ENCODE data around the gene SACS. TPM values are rescaled to one million over a fixed set of nuclear protein-coding genes. Genes with fewer than 3 reads are reported as not detected.

Gene SACS
- total RNA-seq, 1 experiment from 2014 or later: 11.6 TPM

DNA sequence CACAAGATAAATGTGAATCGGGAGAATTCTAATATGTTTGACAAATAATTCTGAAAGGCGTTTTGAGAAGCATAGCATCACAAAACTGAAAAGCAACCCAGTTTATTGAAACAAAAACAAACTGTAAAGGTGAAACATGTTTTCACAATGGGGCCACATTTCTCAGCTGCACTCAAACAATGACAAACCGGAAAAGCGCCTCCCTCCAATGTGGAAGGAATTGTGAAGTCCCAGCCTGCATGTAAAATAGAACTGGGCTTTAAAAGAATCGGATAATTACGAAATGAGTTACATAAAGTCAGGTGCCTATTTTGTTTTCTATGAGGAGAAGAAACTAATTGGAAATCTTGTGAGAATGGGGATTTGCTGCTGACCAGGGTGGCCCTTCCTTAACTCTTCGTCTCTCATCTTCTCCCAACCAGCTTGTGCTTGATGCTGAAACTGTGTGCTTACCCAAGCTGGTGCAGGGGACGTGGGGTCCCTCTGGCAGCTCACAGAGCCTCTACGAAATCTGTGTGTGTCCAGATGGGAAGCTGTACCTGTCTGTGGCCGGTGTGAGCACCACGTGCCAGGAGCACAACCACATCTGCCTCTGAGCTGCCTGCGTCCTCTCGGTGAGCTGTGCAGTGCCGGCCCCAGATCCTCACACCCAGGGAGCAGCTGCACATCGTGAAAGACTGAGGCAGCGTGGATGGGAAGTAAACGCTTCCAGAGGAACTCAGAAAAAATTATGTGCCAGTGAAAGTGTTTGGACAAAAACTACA is 109.4 kb downstream of the SACS start:
- CTCF ChIA-PET: interaction anchor here (0.6 kb wide), 1 partner anchor 85 kb away, joined by 3 read pairs; no protein-coding TSS in a partner anchor
- Mint-ChIP-seq H3K4me3 (ENCODE audit: low read depth, unreplicated experiment) (no peak overlapping the region), H3K27ac (ENCODE audit: unreplicated experiment) (no peak overlapping the region), H3K27me3 (ENCODE audit: unreplicated experiment) (no peaks in the 10 kb centered on the region), H3K36me3 (ENCODE audit: insufficient read depth, unreplicated experiment) (no peaks in the 10 kb centered on the region), H3K4me1 (ENCODE audit: low read depth, unreplicated experiment) (no peaks in the 10 kb centered on the region), H3K9me3 (ENCODE audit: low read depth, unreplicated experiment) (no peaks in the 10 kb centered on the region)
- DNase-seq: no peak
- intact Hi-C loops (cut with micrococcal nuclease; ENCODE audit: unreplicated experiment): no loop called here
- no TSS peak for BruUV-seq (replicated peaks)
- TF ChIP-seq, protein P1, sequence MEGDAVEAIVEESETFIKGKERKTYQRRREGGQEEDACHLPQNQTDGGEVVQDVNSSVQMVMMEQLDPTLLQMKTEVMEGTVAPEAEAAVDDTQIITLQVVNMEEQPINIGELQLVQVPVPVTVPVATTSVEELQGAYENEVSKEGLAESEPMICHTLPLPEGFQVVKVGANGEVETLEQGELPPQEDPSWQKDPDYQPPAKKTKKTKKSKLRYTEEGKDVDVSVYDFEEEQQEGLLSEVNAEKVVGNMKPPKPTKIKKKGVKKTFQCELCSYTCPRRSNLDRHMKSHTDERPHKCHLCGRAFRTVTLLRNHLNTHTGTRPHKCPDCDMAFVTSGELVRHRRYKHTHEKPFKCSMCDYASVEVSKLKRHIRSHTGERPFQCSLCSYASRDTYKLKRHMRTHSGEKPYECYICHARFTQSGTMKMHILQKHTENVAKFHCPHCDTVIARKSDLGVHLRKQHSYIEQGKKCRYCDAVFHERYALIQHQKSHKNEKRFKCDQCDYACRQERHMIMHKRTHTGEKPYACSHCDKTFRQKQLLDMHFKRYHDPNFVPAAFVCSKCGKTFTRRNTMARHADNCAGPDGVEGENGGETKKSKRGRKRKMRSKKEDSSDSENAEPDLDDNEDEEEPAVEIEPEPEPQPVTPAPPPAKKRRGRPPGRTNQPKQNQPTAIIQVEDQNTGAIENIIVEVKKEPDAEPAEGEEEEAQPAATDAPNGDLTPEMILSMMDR (IDR thresholded peaks at IDR 0.05; ENCODE audit: unreplicated experiment): no peak

DNA sequence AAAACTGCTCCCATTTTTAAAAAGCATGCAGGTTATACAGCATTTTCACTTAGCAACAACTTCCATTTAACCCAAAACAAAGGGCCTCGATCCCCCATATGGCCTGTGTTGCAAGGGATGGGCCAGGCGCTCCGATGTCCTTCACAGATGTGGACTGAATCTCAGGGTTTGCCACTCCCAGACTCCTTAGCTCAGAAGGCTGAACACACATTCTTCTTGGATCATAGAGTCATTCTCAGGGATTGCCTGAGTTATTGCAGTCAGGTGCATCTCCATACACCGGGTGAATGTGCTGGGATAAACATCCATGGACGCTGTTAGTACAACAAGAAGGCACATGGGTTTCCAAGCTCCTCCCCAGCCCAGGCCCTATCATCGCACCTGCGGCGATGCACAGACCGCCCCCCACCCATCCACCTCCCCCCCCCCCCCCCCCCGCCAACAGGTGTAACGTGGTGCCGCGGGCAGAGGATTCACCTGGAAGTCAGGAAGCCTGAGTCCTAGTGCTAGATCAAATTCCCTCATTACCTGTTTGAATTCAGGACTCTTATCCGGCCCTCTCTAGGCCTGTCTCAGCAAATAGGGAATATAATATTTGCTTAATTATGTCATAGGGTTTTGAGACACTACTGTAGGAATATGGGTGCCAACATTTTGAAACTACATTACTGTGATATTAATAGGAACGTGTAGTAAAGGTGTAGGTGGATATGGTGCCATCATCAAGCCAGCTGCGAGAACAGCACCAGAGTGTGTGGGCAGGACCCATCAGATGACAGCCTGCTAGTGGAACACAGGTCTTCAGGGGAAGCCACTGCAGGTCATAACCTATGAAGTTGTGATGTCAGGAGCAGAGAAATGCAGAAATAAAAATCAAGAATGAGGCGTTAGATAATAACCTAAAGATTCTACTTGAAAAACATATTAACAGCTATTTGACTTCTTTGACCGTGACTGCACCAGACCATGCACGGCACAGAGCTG is 110.9 kb downstream of the SACS start:
- Mint-ChIP-seq H3K36me3 (ENCODE audit: insufficient read depth, unreplicated experiment) (no peaks in the 10 kb centered on the region), H3K4me3 (ENCODE audit: low read depth, unreplicated experiment) (no peak overlapping the region)
- BruUV-seq (replicated peaks): no TSS peak

DNA sequence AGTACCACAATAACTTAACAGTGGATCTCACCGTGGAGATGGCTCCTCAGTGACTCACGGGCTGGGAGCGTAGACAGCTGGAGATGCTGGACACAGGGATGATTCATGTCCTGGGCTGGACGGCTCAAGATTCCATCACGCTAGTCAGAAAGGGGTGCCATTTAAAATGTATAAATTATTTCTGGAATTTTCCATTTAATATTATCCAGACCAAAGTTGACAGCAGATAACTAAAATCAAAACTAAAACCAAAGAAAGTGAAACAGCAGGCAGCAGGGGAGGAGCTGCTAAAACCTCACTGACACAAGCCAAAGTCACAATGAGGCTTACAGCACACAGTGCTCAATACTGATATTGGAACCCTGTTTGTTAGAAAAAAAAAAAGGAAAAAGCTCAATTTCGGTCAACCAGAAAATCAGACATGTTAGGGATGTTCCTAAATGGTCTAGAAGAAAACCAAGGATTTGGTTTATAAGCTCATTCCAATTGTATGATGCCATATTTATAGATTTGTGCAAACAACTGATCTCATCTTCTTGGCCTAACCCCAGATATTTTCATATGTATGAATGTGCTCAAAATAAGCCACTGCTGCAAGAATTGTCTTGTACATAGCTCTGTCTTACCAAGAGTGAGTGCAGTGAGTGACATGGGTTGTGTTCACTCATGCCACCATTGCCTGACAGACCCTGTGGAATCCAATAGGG is 111.8 kb downstream of the SACS start:
- Mint-ChIP-seq H3K9me3 (ENCODE audit: low read depth, unreplicated experiment) (no peaks in the 10 kb centered on the region), H3K27ac (ENCODE audit: unreplicated experiment) (no peak overlapping the region), H3K27me3 (ENCODE audit: unreplicated experiment) (no peaks in the 10 kb centered on the region), H3K4me1 (ENCODE audit: low read depth, unreplicated experiment) (no peaks in the 10 kb centered on the region), H3K4me3 (ENCODE audit: low read depth, unreplicated experiment) (no peak overlapping the region), H3K36me3 (ENCODE audit: insufficient read depth, unreplicated experiment) (no peaks in the 10 kb centered on the region)
- TF ChIP-seq, protein P1 (IDR thresholded peaks at IDR 0.05; ENCODE audit: unreplicated experiment): no peak
- DNase-seq: peak; percentile 5
- intact Hi-C loops (cut with micrococcal nuclease; ENCODE audit: unreplicated experiment): no loop called here
- no TSS peak for BruUV-seq (replicated peaks)
- CTCF ChIA-PET: no interaction called here

More for the DNA sequence above, 110.9 kb downstream of the SACS start:
- no peak for DNase-seq
- H3K4me1 Mint-ChIP-seq (ENCODE audit: low read depth, unreplicated experiment): no peaks in the 10 kb centered on the region
- no peaks in the 10 kb centered on the region for H3K9me3 Mint-ChIP-seq (ENCODE audit: low read depth, unreplicated experiment)
- no peak overlapping the region for H3K27ac Mint-ChIP-seq (ENCODE audit: unreplicated experiment)
- CTCF ChIA-PET: no interaction called here
- TF ChIP-seq, protein P1 (IDR thresholded peaks at IDR 0.05; ENCODE audit: unreplicated experiment): no peak
- no peaks in the 10 kb centered on the region for H3K27me3 Mint-ChIP-seq (ENCODE audit: unreplicated experiment)
- intact Hi-C loops (cut with micrococcal nuclease; ENCODE audit: unreplicated experiment): no loop called here

DNA sequence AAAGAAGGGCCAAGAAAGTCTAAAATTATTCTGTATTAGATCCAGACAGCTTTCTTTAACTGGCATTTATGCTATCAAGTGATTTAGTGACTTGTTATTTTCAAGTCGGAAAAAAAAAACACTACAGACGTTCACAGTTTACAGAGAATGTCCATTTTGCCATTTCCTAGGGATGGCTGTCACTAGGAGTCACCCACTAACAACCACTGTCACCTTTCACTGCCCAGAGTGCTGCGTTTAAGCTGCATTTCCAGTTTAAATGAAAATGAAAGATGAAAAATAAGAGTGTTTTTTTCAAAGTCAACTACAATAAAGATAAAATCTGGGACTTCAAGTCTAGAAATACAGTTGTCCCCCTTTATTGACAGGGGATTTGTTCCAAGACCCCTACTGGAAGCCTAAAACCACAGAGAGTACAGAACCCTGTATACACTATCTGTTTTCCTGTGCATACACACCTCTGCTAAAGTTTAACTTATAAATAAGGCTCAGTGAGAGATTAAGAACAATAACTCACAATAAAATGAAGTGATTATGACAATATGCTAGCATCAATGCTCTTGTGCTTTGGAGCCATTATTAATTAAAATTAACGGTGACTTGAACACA is 112.5 kb downstream of the SACS start:
- Mint-ChIP-seq H3K27me3 (ENCODE audit: unreplicated experiment) (no peaks in the 10 kb centered on the region), H3K9me3 (ENCODE audit: low read depth, unreplicated experiment) (no peaks in the 10 kb centered on the region), H3K36me3 (ENCODE audit: insufficient read depth, unreplicated experiment) (no peaks in the 10 kb centered on the region), H3K4me1 (ENCODE audit: low read depth, unreplicated experiment) (no peaks in the 10 kb centered on the region), H3K27ac (ENCODE audit: unreplicated experiment) (no peak overlapping the region), H3K4me3 (ENCODE audit: low read depth, unreplicated experiment) (no peak overlapping the region)
- intact Hi-C loops (cut with micrococcal nuclease; ENCODE audit: unreplicated experiment): no loop called here
- TF ChIP-seq, protein P1 (IDR thresholded peaks at IDR 0.05; ENCODE audit: unreplicated experiment): no peak
- no peak for DNase-seq
- CTCF ChIA-PET: no interaction called here
- BruUV-seq (replicated peaks): no TSS peak
